Chondrocyte (in vitro differentiated cells): ENCODE data around the gene NDUFAF4. TPM values are rescaled to one million over a fixed set of nuclear protein-coding genes. Genes with fewer than 3 reads are reported as not detected.

Source experiments
- DNase-seq: peaks from one replicate; pipeline ENCODE4 v3.0.0; 2021; ENCODE audit warnings: mixed read lengths, low spot score
- H3K27ac Mint-ChIP-seq: one replicate; pipeline ENCODE4 v1.8.0; 2021; ENCODE audit warnings: mild to moderate bottlenecking, moderate library complexity, mixed read lengths; ENCODE audit not compliant: unreplicated experiment
- H3K27me3 Mint-ChIP-seq: 2 replicates; pipeline ENCODE4 v1.8.0; 2021; ENCODE audit warnings: low read depth, mixed read lengths
- H3K36me3 Mint-ChIP-seq: 2 replicates; pipeline ENCODE4 v1.8.0; 2021; ENCODE audit warnings: low read depth, mixed read lengths
- H3K4me1 Mint-ChIP-seq: 2 replicates; pipeline ENCODE4 v1.8.0; 2021; ENCODE audit warnings: low read depth, mild to moderate bottlenecking, mixed read lengths
- H3K4me3 Mint-ChIP-seq: one replicate; pipeline ENCODE4 v1.8.0; 2021; ENCODE audit warnings: mild to moderate bottlenecking, moderate library complexity, mixed read lengths; ENCODE audit not compliant: unreplicated experiment
- H3K9me3 Mint-ChIP-seq: 2 replicates; pipeline ENCODE4 v1.8.0; 2021; ENCODE audit warnings: low read depth, mixed read lengths
- total RNA-seq: library from RNA; stranded (reverse); gene quantifications from 3 replicates; pipeline ENCODE4 v1.2.1, GENCODE V29; 2021
- TF ChIP-seq, protein P1 (sequence below): fragments of 200-600 bp; sonication (generic); IDR thresholded peaks from 2 replicates; pipeline ENCODE4 v1.5.0; 2021; ENCODE audit warnings: antibody characterized with exemption, mild to moderate bottlenecking, moderate library complexity

The NDUFAF4 gene
- total RNA-seq, 1 donor from 2014 or later = 25.0 TPM

GRCh38 chr6:96900873-96901272, 3.2 kb upstream of the NDUFAF4 start:
- Mint-ChIP-seq H3K9me3 (no peaks in the 10 kb centered on the region), H3K27me3 (peaks cover 23% of the 10 kb centered on the region), H3K4me3 (no peak overlapping the region), H3K36me3 (peaks cover 1% of the 10 kb centered on the region), H3K27ac (no peak overlapping the region), H3K4me1 (peaks cover 22% of the 10 kb centered on the region)
- DNase-seq = no peak
- TF ChIP-seq, protein P1, sequence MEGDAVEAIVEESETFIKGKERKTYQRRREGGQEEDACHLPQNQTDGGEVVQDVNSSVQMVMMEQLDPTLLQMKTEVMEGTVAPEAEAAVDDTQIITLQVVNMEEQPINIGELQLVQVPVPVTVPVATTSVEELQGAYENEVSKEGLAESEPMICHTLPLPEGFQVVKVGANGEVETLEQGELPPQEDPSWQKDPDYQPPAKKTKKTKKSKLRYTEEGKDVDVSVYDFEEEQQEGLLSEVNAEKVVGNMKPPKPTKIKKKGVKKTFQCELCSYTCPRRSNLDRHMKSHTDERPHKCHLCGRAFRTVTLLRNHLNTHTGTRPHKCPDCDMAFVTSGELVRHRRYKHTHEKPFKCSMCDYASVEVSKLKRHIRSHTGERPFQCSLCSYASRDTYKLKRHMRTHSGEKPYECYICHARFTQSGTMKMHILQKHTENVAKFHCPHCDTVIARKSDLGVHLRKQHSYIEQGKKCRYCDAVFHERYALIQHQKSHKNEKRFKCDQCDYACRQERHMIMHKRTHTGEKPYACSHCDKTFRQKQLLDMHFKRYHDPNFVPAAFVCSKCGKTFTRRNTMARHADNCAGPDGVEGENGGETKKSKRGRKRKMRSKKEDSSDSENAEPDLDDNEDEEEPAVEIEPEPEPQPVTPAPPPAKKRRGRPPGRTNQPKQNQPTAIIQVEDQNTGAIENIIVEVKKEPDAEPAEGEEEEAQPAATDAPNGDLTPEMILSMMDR = no peak

- H3K36me3 Mint-ChIP-seq = peaks cover 2% of the 10 kb centered on the region
- H3K27me3 Mint-ChIP-seq = peaks cover 15% of the 10 kb centered on the region
- no peak for DNase-seq
- H3K27ac Mint-ChIP-seq = no peak overlapping the region
- no peaks in the 10 kb centered on the region for H3K9me3 Mint-ChIP-seq
- H3K4me3 Mint-ChIP-seq = no peak overlapping the region
- TF ChIP-seq, protein P1 = no peak
- H3K4me1 Mint-ChIP-seq = peaks cover 24% of the 10 kb centered on the region
These were observed 1.8 kb upstream of the NDUFAF4 start for GRCh38 chr6:96899451-96899998.

DNA sequence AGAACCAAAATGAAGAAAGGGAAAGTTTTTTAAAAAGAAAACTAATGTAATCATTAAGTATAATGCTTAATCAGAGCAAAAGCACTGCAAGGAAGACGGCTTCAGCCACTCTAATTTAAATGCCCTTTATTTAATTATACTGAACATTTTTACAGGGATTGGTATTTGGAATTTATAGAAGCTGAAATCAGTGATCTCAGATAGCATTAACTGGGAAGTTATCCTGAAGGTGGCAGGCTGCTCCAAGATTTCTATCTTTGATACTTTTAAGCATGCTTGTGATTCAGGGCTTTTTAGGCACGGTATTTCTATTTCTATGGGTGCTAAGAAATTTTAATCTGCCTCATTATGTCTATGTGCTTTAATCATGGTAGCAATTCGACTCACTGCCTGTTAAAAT, 1.3 kb upstream of the NDUFAF4 start:
- Mint-ChIP-seq H3K4me3 (peak overlapping the region; percentile 78), H3K4me1 (peaks cover 24% of the 10 kb centered on the region), H3K36me3 (peaks cover 5% of the 10 kb centered on the region), H3K9me3 (no peaks in the 10 kb centered on the region), H3K27ac (peak overlapping the region; percentile 91), H3K27me3 (peaks cover 15% of the 10 kb centered on the region)
- TF ChIP-seq, protein P1 = peak; percentile 90
- no peak for DNase-seq

- Mint-ChIP-seq H3K27ac (peak overlapping the region; percentile 91), H3K9me3 (no peaks in the 10 kb centered on the region), H3K36me3 (peaks cover 6% of the 10 kb centered on the region), H3K27me3 (peaks cover 13% of the 10 kb centered on the region), H3K4me1 (peaks cover 24% of the 10 kb centered on the region), H3K4me3 (peak overlapping the region; percentile 78)
- no peak for DNase-seq
- TF ChIP-seq, protein P1 = no peak
These were observed 655 bp upstream of the NDUFAF4 start for GRCh38 chr6:96898241-96898851.

DNA sequence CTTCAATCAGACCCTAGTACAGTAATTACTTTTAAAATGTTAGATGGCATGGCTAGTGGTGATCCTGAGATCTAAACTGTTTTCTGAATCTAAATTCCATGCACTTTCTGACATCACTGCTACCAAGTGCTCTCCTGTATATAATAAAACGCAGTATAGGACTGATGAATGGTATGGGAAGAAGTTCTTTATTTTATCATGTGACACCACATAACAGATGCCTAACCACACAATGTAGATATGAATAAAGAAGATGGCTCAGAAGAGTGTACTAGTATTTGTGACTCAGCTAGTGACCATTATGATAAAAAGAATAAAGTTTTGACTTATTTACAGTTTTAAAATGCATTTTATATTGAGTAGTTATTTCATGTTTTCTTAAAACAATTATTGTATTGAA, 8.5 kb downstream of the NDUFAF4 start:
- TF ChIP-seq, protein P1 = no peak
- no peak for DNase-seq
- H3K9me3 Mint-ChIP-seq = no peaks in the 10 kb centered on the region
- H3K4me1 Mint-ChIP-seq = no peaks in the 10 kb centered on the region
- H3K4me3 Mint-ChIP-seq = no peak overlapping the region
- H3K27me3 Mint-ChIP-seq = peaks cover 7% of the 10 kb centered on the region
- H3K36me3 Mint-ChIP-seq = peaks cover 16% of the 10 kb centered on the region
- no peak overlapping the region for H3K27ac Mint-ChIP-seq
